ENCODE results near the gene SH2B3. TPM values are rescaled to one million over a fixed set of nuclear protein-coding genes. Genes with fewer than 3 reads are reported as not detected.
A peak's percentile ranks its signal among the peaks of the same experiment; 100 is the strongest.

SH2B3 gene
- total and polyA plus RNA-seq, 9 of the 15 experiments (the other 6 are each of a cell fraction or from before 2014, with no cell fraction given) = 10.8 to 75.3 (median 37.4) TPM

DNA sequence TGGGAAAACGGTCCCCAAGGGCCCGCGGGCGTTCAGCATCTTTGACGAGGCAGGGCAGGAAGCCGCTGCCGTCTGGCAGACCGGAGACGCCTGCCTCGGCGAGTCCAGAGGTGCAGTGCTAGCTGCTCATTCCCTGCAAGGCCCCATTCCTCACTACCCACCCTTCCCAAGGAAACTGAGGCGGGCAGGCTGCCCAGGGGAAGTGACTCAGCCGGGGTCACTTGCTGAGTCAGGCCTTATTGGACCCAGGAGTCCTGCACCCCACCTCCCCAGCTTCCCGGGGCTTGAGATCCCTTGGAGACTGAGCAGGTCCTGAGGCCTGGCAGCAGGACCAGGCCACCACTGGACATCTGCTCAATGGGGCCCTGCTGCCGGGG, 3.7 kb downstream of the SH2B3 start (continued):
- TF ChIP-seq, protein P1, sequence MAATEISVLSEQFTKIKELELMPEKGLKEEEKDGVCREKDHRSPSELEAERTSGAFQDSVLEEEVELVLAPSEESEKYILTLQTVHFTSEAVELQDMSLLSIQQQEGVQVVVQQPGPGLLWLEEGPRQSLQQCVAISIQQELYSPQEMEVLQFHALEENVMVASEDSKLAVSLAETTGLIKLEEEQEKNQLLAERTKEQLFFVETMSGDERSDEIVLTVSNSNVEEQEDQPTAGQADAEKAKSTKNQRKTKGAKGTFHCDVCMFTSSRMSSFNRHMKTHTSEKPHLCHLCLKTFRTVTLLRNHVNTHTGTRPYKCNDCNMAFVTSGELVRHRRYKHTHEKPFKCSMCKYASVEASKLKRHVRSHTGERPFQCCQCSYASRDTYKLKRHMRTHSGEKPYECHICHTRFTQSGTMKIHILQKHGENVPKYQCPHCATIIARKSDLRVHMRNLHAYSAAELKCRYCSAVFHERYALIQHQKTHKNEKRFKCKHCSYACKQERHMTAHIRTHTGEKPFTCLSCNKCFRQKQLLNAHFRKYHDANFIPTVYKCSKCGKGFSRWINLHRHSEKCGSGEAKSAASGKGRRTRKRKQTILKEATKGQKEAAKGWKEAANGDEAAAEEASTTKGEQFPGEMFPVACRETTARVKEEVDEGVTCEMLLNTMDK (IDR thresholded peaks at IDR 0.05; ENCODE audit: borderline replicate concordance, insufficient read depth, low read depth, low read length, poor library complexity, severe bottlenecking) = no peak
- TF ChIP-seq BACH1 (tag; IDR thresholded peaks at IDR 0.05) (no peak), C11orf30 (IDR thresholded peaks at IDR 0.05; ENCODE audit: low read depth) (peak; percentile 86), ILF3 (IDR thresholded peaks at IDR 0.05; ENCODE audit: borderline replicate concordance) (no peak), MAFK (IDR thresholded peaks at IDR 0.05; ENCODE audit: low read length) (0 out of 2 replicates have a peak, but pooled peaks have one; percentile 12), ZNF217 (CRISPR knock-in tag; IDR thresholded peaks at IDR 0.05) (no peak), FOXK1 (CRISPR knock-in tag; IDR thresholded peaks at IDR 0.05; ENCODE audit: borderline replicate concordance) (no peak), EP300 (IDR thresholded peaks at IDR 0.05; ENCODE audit: low read length) (no peak), RBM17 (IDR thresholded peaks at IDR 0.05; ENCODE audit: borderline replicate concordance, low read depth, low read length) (no peak), ZNF584 (CRISPR knock-in tag; IDR thresholded peaks at IDR 0.05; ENCODE audit: low read depth) (0 out of 2 replicates have a peak, but pooled peaks have one; percentile 3), NR2C2 (CRISPR knock-in tag; IDR thresholded peaks at IDR 0.05) (no peak), NR2C2 (tag; IDR thresholded peaks at IDR 0.05) (no peak), RBM39 (optimal IDR thresholded peaks at IDR 0.05; ENCODE audit: low read depth, low read length) (peak; percentile 16), KAT8 (IDR thresholded peaks at IDR 0.05; ENCODE audit: low read depth) (no peak), CHD2 (IDR thresholded peaks at IDR 0.05; ENCODE audit: low read depth, low read length) (no peak)
- TF ChIP-seq, protein P2, sequence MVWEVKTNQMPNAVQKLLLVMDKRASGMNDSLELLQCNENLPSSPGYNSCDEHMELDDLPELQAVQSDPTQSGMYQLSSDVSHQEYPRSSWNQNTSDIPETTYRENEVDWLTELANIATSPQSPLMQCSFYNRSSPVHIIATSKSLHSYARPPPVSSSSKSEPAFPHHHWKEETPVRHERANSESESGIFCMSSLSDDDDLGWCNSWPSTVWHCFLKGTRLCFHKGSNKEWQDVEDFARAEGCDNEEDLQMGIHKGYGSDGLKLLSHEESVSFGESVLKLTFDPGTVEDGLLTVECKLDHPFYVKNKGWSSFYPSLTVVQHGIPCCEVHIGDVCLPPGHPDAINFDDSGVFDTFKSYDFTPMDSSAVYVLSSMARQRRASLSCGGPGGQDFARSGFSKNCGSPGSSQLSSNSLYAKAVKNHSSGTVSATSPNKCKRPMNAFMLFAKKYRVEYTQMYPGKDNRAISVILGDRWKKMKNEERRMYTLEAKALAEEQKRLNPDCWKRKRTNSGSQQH (CRISPR knock-in tag; IDR thresholded peaks at IDR 0.05) = no peak
- TF ChIP-seq, protein P3, sequence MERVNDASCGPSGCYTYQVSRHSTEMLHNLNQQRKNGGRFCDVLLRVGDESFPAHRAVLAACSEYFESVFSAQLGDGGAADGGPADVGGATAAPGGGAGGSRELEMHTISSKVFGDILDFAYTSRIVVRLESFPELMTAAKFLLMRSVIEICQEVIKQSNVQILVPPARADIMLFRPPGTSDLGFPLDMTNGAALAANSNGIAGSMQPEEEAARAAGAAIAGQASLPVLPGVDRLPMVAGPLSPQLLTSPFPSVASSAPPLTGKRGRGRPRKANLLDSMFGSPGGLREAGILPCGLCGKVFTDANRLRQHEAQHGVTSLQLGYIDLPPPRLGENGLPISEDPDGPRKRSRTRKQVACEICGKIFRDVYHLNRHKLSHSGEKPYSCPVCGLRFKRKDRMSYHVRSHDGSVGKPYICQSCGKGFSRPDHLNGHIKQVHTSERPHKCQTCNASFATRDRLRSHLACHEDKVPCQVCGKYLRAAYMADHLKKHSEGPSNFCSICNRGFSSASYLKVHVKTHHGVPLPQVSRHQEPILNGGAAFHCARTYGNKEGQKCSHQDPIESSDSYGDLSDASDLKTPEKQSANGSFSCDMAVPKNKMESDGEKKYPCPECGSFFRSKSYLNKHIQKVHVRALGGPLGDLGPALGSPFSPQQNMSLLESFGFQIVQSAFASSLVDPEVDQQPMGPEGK (CRISPR knock-in tag; IDR thresholded peaks at IDR 0.05; ENCODE audit: borderline replicate concordance) = no peak
- TF ChIP-seq, protein P4, sequence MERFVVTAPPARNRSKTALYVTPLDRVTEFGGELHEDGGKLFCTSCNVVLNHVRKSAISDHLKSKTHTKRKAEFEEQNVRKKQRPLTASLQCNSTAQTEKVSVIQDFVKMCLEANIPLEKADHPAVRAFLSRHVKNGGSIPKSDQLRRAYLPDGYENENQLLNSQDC (CRISPR knock-in tag; IDR thresholded peaks at IDR 0.05) = no peak
- TF ChIP-seq, protein P5, sequence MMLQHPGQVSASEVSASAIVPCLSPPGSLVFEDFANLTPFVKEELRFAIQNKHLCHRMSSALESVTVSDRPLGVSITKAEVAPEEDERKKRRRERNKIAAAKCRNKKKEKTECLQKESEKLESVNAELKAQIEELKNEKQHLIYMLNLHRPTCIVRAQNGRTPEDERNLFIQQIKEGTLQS (IDR thresholded peaks at IDR 0.05) = no peak
- TF ChIP-seq, protein P5 (CRISPR knock-in tag; conservative IDR thresholded peaks at IDR 0.05) = no peak
